ENCODE measurements around the gene CDSN.

The CDSN gene

GRCh38 chr6:31115941-31116560, 4.2 kb downstream of the CDSN start:
- no peak overlapping the region for H3K4me3 ChIP-seq (ENCODE audit: low read depth, low read length)
- no peak for DNase-seq (ENCODE audit: low read depth)
- TF ChIP-seq CTCF (IDR thresholded peaks at IDR 0.05; ENCODE audit: control insufficient read depth, extremely low read depth, insufficient read depth), result no peak

GRCh38 chr6:31114970-31115849, 5.0 kb downstream of the CDSN start:
- TF ChIP-seq CTCF (IDR thresholded peaks at IDR 0.05; ENCODE audit: control insufficient read depth, extremely low read depth, insufficient read depth), result peak; percentile 30
- H3K4me3 ChIP-seq (ENCODE audit: low read depth, low read length), result no peak overlapping the region
- DNase-seq (ENCODE audit: low read depth), result no peak

- no peak within 1 kb of the TSS for H3K4me3 ChIP-seq (ENCODE audit: low read depth, low read length)
- DNase-seq (ENCODE audit: low read depth), result no peak
- no peak for TF ChIP-seq CTCF (IDR thresholded peaks at IDR 0.05; ENCODE audit: control insufficient read depth, extremely low read depth, insufficient read depth)
Measured at GRCh38 chr6:31114541-31114878, 5.7 kb downstream of the CDSN start, which contains the start of gene PSORS1C1. Gene PSORS1C1, plus strand, starts transcription at chr6:31114800. Its CDS starts 14,833 bp downstream, at chr6:31129633.

- no peak overlapping the region for H3K4me3 ChIP-seq (ENCODE audit: low read depth, low read length)
- no peak for TF ChIP-seq CTCF (IDR thresholded peaks at IDR 0.05; ENCODE audit: control insufficient read depth, extremely low read depth, insufficient read depth)
- DNase-seq (ENCODE audit: low read depth), result no peak
Measured at GRCh38 chr6:31113861-31114540, 6.2 kb downstream of the CDSN start.

GRCh38 chr6:31112478-31112877, 7.8 kb downstream of the CDSN start, which contains the start of gene C6orf15:
Gene C6orf15, minus strand, starts transcription at chr6:31112575. Its CDS starts 20 bp downstream, at chr6:31112555.
- TF ChIP-seq CTCF (IDR thresholded peaks at IDR 0.05; ENCODE audit: control insufficient read depth, extremely low read depth, insufficient read depth), result no peak
- no peak within 1 kb of the TSS for H3K4me3 ChIP-seq (ENCODE audit: low read depth, low read length)
- DNase-seq (ENCODE audit: low read depth), result no peak

- no peak for DNase-seq (ENCODE audit: low read depth)
- H3K4me3 ChIP-seq (ENCODE audit: low read depth, low read length), result no peak overlapping the region
- no peak for TF ChIP-seq CTCF (IDR thresholded peaks at IDR 0.05; ENCODE audit: control insufficient read depth, extremely low read depth, insufficient read depth)
Measured at GRCh38 chr6:31111712-31112111, 8.5 kb downstream of the CDSN start.

Data from LNCaP clone FGC (cell line).